ENCODE data around the gene LIMS2.

LIMS2 gene

DNA sequence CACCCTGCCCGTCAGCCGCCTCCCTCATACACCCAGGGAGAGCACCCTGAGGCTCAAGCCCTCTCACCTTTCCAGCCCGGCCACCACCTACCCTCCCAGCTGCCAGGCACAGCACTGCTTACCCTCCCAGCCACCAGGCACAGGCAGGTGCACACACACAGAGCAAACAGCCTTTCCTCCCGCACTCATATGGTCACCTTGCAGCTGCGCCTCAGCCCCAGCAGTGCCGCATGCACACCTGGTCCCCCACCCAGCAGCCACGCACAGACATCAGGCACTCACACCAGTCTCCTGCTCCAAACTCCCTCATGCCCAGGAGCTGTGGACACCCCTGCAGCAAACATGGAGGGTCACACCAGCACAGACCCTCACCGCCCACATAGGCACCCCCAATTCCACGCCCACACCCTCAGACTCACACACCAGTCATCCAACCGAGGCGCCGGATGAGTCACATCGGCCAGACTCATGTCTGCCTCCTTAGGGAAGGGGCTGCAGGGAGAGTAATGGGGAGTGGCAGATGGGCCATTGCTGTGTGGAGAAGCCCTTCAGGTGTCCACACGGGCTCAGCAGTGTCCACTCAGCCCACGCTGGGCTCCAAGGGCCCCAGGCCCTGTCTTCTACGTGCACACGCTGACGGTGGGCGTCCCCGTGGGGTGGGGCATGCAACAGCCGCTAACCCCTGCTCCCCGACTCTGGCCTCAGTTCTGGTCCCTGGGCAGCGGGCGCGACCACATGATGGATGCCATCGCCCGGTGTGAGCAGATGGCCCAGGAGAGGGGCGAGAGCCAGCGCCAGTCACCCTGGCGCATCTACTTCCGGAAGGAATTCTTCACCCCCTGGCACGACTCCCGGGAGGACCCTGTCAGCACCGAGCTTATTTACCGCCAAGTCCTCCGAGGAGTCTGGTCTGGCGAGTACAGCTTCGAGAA, 51.7 kb downstream of the LIMS2 start:
- DNase-seq (ENCODE audit: low read depth, low spot score), result no peak

DNA sequence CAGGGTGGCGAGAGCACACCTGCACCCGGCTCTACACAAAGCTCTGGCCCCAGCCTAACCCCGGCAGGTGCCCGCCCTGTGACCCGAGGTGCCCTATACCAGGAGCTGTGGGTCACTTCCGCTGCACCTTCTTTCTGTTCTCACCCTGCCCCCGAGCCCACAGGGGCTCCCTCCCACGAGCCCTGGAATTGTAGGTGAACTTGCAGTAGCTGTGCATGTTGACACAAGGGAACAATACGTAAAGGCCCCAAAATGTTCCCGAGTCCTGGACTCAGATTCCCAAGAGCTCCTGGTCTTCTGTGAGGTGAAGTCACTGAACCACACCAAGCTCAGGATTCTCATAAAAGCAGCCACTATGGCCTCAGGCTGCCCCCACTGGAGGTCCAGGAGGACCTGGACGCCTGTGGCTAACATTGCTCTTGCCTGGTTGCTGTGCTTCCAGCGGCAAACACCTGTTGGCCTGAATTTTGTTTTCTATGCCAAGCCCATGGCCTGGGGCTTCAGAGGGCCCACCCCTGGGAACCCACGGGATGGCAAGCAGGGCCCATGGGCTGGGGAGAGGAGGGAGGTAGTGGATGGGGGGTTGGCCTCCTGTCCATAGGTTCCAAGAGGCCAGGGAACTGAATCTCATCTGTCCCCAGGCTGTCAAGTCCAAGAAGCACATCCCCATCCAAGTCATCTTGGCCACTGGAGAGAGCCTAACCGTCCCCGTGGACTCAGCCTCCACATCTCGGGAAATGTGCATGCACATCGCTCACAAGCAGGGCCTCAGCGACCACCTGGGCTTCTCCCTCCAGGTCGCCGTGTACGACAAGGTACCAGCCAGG, 52.6 kb downstream of the LIMS2 start:
- DNase-seq (ENCODE audit: low read depth, low spot score), result no peak

DNA sequence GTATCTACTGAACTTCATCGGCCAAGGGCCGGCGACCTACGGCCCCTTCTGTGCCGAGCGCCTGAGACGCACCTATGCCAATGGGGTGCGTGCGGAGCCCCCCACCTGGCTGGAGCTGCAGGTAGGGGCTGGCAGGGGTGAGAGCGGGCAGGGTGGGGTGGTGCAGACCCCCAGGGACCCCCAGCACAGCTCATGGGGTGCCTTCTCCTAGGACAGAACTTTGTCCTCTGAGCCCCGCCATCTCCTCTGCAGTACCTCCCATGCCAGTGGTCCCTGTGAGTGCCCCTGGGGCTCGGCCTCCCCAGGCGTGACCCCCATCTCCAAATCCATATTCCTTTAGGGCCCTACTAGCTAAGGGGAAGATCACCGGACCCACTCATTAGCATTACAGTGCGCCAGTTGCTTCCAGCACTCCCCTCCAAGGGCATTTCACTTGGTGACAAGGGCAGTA, 53.3 kb downstream of the LIMS2 start:
- no peak for DNase-seq (ENCODE audit: low read depth, low spot score)

DNA sequence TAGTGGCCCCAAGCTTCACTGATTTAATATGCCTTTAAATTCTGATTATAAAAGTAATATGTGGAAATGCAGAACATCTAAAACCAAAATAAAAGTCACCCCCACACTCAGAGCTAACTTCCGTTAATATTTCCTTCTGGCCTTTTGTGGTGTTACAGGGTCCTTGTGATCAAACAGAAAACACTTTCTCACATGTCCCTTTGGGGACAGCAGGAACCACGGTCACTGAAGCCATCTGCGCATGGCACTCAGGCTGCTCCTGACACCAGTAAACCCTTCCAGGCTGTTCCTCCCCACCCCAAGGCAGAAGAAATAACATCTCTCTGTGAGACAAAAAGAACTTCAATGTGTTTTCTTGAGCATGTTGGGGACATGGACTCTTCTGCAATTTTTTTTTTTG, 54.5 kb downstream of the LIMS2 start:
- no peak for DNase-seq (ENCODE audit: low read depth, low spot score)

DNA sequence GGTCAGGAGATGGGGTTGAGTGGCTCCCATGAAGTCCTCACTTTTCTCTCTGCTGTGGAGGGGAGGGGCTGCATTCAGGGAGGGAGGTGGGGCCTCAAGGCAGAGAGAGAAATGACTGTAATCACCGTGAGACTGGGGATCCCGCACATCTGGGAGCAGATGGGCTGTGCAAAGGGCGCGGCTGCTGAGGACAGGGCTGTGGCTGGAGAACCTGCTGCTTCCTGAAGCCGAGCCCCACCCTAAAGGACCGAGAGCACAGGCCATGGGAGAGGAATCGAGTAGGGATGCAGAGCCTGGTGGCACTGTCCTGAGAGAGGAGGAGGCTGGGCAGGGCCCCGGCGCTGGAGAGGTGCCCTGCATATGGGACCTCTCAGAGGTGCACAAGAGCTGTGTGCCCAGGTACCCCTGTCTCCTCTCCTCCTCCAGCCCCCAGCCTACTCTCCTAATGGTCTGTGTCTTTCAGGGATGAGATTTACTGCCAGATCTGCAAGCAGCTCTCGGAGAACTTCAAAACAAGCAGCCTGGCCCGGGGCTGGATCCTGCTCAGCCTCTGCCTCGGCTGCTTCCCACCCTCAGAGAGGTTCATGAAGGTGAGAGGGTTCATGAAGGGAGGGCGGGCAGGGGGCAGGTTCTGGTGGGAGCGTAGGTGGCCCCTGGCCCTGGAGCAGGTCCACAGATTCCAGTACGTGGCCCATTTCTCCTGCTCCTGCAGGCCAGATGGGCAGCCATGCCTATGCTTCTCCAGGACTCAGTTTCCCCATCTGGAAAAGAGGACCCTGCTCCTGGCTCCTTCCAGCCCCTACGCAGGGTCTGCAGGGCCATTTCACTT, 55.2 kb downstream of the LIMS2 start:
- DNase-seq (ENCODE audit: low read depth, low spot score), result no peak

- no peak for DNase-seq (ENCODE audit: low read depth, low spot score)
Observed at GRCh38 chr2:127619203-127619590, 56.1 kb downstream of the LIMS2 start.

- no peak for DNase-seq (ENCODE audit: low read depth, low spot score)
Observed at GRCh38 chr2:127618551-127619202, 56.7 kb downstream of the LIMS2 start.

- no peak for DNase-seq (ENCODE audit: low read depth, low spot score)
Observed at GRCh38 chr2:127615511-127616166, 59.7 kb downstream of the LIMS2 start.

DNA sequence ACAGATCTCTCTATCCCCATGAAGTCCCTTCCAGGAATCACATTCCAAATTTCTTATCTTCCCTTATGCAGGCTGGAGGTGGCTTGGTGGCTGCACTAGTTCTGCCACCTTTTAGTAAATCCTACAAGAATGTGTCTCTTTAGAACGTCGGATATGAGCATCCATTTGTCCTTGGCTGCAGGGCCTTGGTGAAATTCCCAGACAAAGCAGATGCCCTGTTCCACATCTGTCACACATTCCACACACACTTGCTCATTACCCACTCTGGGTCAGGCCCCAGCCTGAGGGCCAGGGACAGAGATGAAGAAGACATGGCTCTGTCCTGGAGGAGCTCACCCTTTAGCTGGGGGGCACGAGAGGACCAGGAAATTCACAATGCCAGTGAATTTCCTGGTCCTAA, 60.6 kb downstream of the LIMS2 start:
- no peak for DNase-seq (ENCODE audit: low read depth, low spot score)

GRCh38 chr2:127614246-127614645, 61.1 kb downstream of the LIMS2 start:
- no peak for DNase-seq (ENCODE audit: low read depth, low spot score)

GRCh38 chr2:127612111-127612822, 63.1 kb downstream of the LIMS2 start:
- DNase-seq (ENCODE audit: low read depth, low spot score), result no peak

DNA sequence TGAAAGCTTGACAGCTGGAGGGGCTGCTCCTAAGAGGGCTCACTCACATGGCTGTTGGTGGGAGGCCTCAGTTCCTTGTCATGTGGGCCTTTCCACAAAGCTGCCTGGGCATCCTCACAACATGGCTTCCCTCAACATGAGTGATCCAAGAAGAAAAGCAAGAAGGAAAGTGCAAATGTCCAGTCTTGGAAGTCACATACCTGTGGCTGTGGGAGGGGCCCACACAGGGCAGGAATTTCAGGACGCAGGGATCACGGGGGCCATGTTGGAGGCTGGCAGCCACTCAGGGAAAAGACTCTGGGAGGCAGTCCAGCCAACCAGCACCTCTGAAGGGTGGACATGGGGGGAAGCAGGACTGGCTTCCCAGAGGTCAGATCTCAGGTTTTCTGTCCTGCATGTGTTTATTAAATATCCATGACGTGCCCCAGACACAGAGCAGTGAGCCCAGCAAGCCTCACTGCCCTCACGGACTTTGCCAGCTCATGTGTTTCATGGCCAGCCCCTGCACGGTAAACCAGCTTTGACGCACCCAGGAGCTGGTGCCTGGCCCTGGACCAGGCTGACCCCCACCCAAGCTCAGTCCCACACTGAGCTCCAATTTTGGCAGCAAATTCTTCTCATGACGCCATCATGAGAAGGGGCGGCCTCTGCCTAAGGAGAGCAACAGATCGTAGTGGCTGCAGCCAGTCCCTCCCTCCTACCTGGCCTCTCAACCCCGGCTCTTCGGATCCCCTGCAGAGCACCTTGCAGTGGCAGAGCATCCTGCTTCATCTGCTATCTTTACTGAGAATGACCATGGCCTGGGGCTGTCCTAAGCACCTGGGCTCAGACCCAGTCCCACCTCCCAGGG, 64.0 kb downstream of the LIMS2 start:
- DNase-seq (ENCODE audit: low read depth, low spot score), result no peak

GRCh38 chr2:127610561-127610960, 64.8 kb downstream of the LIMS2 start:
- no peak for DNase-seq (ENCODE audit: low read depth, low spot score)

GRCh38 chr2:127609818-127610217, 65.5 kb downstream of the LIMS2 start:
- DNase-seq (ENCODE audit: low read depth, low spot score), result no peak

DNA sequence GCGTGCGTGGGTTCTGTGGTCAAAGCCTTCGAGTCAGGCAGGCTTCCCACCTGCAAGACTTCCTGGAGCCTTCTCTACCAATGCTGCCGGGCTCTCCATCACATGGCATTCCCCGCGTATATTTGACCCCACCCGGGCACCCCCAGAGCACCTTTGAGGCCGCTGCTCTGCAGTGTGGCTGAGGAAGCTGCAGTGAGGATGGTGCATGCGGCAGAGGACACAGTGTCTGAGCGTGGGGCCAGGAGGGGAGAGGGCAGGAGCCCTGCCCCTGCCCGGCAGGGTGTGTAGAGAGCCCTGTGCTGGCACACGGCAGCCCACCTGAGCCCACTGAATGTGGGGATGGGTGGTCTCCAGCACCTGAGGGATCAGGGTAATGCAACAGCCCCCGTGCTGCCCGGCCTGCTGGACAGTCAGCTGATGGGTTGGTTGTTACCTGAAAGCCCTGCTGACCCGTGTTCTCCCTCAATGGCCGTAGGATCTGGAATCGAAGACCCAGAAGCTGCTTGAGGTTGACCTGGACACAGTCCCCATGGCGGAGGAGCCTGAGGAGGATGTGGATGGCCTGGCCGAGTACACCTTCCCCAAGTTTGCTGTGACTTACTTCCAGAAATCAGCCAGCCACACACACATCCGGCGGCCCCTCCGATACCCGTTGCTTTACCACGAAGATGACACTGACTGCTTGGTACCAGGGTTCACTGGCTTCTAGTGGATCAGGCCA, 66.1 kb downstream of the LIMS2 start:
- no peak for DNase-seq (ENCODE audit: low read depth, low spot score)

- DNase-seq (ENCODE audit: low read depth, low spot score), result no peak
Observed at GRCh38 chr2:127608061-127609030, 67.0 kb downstream of the LIMS2 start.

- DNase-seq (ENCODE audit: low read depth, low spot score), result no peak
Observed at GRCh38 chr2:127607399-127607908, 67.9 kb downstream of the LIMS2 start.
